HG02840 (cell line): ENCODE measurements around the gene CD80.

Source experiments
- ATAC-seq: cut with Tn5 transposase; IDR thresholded peaks from one replicate; pipeline ENCODE4 v1.9.1; 2021; ENCODE audit warnings: mild to moderate bottlenecking, moderate library complexity, moderate number of reproducible peaks; ENCODE audit not compliant: unreplicated experiment, low FRiP score

CD80 gene

GRCh38 chr3:119551598-119551997 is 7.8 kb downstream of the CD80 start:
- no peak for ATAC-seq

DNA sequence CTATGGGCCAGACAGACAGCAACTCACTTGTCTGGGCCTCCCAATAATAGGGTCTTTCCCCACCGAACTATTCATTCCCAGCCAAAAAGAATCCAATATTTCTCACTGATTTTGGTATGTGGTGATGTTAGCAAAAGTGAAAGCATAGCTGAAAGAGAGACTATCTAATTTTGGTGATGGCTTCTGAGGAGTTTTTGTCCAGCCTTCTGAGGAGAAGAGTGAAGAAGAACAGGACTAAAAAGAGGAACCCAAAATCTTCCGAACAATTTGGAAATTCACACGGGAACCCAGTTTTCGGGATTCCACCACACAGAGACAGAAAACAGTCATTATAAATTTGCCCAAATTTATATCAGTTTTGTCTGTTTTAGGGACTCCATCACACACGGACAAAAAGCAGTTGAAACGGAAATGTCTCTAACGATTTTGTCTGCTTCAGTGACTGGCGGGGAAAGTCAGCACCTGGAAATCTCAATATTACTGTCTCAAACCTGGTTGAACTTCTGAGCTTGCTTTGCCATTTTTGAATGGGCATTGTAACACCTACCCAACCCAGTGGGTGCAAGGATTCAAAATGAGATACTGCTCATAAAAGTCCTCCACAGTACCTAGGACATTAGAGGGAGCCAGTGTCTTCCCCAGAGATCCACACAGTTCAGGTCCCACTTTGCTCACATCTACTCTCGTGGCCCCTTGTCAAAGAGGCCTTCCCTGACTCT is 9.1 kb downstream of the CD80 start:
- no peak for ATAC-seq

- no peak for ATAC-seq
These were observed 11.1 kb downstream of the CD80 start for GRCh38 chr3:119548341-119548740.

DNA sequence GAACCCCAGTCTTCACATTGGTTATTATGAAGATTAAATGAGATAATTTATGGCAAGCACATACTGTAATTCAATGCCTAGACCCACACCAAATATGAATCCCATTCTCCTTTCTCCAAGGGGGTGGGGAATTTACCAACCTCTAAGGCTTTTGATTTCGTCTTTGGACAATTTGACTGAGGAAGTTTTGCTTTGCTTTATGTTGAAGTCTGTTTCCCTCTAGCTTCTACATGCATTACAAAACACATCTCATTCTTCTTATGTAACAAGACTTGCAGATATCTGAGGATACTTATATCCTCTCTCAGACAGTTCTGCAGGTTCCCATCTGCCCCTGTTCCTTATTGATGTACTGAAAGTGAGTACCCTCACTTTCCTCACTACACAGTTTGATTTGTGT is 12.2 kb downstream of the CD80 start:
- ATAC-seq: no peak

GRCh38 chr3:119543147-119543546 is 16.3 kb downstream of the CD80 start:
- ATAC-seq: no peak

GRCh38 chr3:119542168-119542767 is 17.1 kb downstream of the CD80 start:
- no peak for ATAC-seq

DNA sequence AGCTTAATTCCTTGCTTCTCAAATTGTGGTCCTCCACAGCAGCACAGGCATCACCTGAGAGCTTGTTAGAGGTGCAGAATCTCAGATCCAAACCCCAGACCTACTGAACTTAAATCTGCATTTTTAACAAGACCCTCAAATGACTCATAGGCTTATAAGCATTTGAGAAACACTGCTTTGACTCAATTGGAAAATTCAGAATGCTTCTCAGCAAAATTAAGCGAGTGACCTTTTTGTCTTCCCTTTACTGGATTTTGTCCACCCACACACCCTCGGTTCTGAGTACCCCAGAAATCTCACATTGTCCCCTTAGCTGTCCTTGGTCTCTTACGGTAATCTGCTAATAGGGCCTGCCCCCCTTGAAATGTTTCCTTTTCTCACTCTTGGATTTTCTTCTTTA is 17.9 kb downstream of the CD80 start:
- no peak for ATAC-seq

- ATAC-seq: no peak
These were observed 20.6 kb downstream of the CD80 start for GRCh38 chr3:119538772-119539171.

- no peak for ATAC-seq
These were observed 22.7 kb downstream of the CD80 start for GRCh38 chr3:119536757-119537156.

DNA sequence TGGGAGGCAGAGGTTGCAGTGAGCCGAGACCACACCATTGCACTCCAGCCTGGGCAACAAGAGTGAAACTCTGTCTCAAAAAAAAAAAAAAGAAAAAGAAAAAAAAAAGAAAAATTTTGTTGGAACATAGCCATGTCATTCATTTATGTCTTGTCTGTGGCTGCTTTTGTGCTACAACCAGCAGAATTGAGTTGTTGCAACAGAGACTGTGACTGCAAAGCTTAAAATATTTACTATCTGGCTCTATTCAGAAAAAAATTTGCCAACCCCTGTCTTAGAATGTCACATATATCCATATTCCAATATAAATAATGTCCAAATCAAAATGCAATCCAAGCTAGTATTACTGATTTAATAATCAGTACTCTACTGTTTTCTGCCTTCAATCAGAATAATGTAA is 25.1 kb downstream of the CD80 start:
- no peak for ATAC-seq

DNA sequence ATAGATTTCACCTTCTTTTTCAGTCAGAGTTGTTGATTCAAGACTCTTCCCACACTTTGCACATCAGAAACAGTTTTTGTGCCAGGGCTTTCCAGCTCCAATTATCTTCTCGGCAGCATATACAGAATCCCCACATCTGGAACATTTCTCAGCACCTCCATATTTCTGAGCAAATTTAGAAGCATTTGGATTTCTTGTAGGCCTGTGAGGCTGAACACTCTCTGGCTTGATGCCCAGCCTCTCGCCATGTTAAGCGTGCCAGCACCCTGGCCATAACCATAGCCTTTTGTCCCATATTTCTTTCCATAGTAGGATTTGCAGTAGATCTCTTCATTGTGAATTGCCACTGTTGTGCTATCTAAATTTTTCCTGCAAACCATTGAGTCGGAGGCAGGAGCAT is 28.3 kb downstream of the CD80 start:
- no peak for ATAC-seq

GRCh38 chr3:119530456-119530855 is 29.0 kb downstream of the CD80 start:
- no peak for ATAC-seq

- no peak for ATAC-seq
These were observed 29.5 kb downstream of the CD80 start for GRCh38 chr3:119529883-119530282.

- ATAC-seq: no peak
These were observed 31.7 kb downstream of the CD80 start for GRCh38 chr3:119527714-119528113.

DNA sequence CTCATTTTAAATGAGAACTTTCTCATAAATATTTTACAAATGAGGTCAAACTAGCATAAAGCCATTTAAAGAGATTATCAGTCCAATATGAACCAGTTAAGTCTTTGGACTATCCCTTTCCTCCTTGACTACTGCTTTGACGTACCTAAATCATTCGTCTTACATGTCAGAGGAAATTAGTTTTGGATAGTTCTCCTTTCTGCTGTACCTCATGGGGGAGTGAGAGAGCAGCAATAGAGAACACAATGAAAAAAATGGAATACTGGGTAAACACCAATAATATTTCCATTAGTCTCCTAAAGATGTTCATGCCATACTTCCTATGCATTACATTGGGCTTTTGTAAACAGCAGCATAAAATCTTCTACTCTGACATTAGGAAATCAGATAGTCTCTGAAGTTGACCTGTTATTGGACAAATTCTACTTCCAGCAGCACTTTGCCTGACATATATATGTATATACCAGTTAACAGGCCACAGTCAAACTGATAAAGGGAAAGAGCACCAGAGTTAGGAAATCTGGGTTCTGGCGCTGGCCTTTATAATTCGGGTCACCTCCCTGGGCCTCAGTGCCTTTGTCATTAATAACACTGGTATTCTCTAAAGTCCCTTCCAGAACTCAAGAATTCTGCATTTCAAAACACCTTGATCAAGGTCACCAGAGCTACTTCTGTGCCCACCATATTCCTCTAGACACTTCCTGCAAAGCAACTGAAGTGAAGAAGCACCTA is 34.3 kb downstream of the CD80 start:
- no peak for ATAC-seq

- no peak for ATAC-seq
These were observed 41.4 kb downstream of the CD80 start for GRCh38 chr3:119518026-119518425.

DNA sequence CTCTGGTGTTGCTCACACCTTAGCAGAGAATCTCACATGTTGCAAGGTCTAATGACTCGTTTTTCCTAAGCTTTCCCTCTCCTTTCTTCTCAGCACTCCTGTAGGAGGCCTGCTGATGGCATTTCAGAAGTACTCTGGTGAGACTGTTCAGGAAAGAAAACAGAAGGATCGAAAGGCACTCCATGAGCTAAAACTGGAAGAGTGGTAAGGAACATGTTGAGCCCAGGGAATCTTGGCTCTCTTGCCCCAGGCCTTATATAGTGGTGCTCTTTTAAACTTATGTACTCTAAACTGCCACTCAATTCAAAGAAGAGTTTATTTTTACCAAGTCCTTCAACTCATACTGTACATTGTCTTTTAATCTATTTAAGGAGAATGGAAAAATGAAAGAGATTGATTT is 42.3 kb downstream of the CD80 start:
- no peak for ATAC-seq

GRCh38 chr3:119514637-119515036 is 44.8 kb downstream of the CD80 start:
- ATAC-seq: no peak

- no peak for ATAC-seq
These were observed 48.7 kb downstream of the CD80 start for GRCh38 chr3:119510690-119511089.

- ATAC-seq: no peak
These were observed 51.1 kb downstream of the CD80 start for GRCh38 chr3:119508172-119508845.

DNA sequence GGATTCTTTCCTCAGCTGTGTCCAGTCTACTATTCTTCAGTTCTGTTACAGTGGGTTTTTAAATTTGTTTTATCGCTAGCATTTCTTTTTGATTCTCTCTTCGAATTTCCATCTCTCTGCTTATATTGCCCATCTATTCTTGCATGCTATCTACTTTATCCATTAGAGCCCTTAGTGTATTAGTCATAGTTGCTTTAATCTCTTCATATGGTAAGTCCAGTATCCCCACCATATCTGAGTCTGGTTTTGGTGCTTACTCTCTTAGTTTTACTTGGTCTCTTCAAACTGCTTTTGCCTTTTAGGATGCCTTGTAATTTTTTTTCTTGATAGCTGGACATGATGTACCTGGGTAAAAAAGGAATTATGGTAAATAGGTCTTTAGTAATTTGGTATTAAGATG is 52.0 kb downstream of the CD80 start:
- no peak for ATAC-seq
